K562 (cell line): ENCODE measurements around the gene TAF8. TPM values are rescaled to one million over a fixed set of nuclear protein-coding genes. Genes with fewer than 3 reads are reported as not detected.

Experiments
- CBX3 ChIP-seq, 2 experiments: IDR thresholded peaks; 1 replicate in 1 of 2; 2 replicates in 1 of 2; pipeline ENCODE4 v1.6.1; 2012; ENCODE audit warnings: inconsistent platforms in 2 of 2, low read length in 2 of 2, borderline replicate concordance in 1 of 2, control low read depth in 1 of 2
- CREB3L1 ChIP-seq: fragments of 450-650 bp; IDR thresholded peaks from 2 replicates; pipeline ENCODE4 v1.6.1; 2014; ENCODE audit warnings: low read depth, mild to moderate bottlenecking, moderate library complexity, borderline replicate concordance
- CREM ChIP-seq: IDR thresholded peaks from 2 replicates; pipeline ENCODE4 v1.6.1; 2014; ENCODE audit warnings: antibody characterized with exemption, low read depth
- EGR1 ChIP-seq: fragments of 450-650 bp; conservative IDR thresholded peaks from 2 replicates; pipeline ENCODE4 v1.6.1; 2017; ENCODE audit warnings: mild to moderate bottlenecking
- ESRRB ChIP-seq: fragments of 250-450 bp; sonication (Bioruptor Pico); IDR thresholded peaks from 2 replicates; pipeline ENCODE4 v1.5.0; 2020; ENCODE audit warnings: mild to moderate bottlenecking, moderate library complexity, borderline replicate concordance
- HIVEP1 ChIP-seq: fragments of 250-450 bp; sonication (Bioruptor Pico); IDR thresholded peaks from 2 replicates; pipeline ENCODE4 v1.4.0; 2020; ENCODE audit warnings: mild to moderate bottlenecking
- JUNB ChIP-seq: fragments of 450-650 bp; formaldehyde crosslinking; conservative IDR thresholded peaks from 2 replicates; pipeline ENCODE4 v1.4.0; 2020; ENCODE audit warnings: mild to moderate bottlenecking
- MCM5 ChIP-seq: fragments of 450-650 bp; IDR thresholded peaks from 2 replicates; pipeline ENCODE4 v1.6.1; 2016; ENCODE audit warnings: low read depth
- MYNN ChIP-seq, 2 experiments: sonication (generic); formaldehyde crosslinking in 1 of 2; IDR thresholded peaks; 2 replicates each; pipeline versions ENCODE4 v1.5.0 to v1.6.1; 2016 to 2020; ENCODE audit warnings: antibody characterized with exemption in 1 of 2, missing genetic modification reagents in 1 of 2
- NBN ChIP-seq: fragments of 450-650 bp; IDR thresholded peaks from 2 replicates; pipeline ENCODE4 v1.6.1; 2016; ENCODE audit warnings: low read depth, mild to moderate bottlenecking
- NCOA6 ChIP-seq: fragments of 450-650 bp; IDR thresholded peaks from 2 replicates; pipeline ENCODE4 v1.6.1; 2017; ENCODE audit warnings: mild to moderate bottlenecking
- NFATC3 ChIP-seq: fragments of 450-650 bp; IDR thresholded peaks from 2 replicates; pipeline ENCODE4 v1.6.1; 2017; ENCODE audit warnings: mild to moderate bottlenecking
- POU5F1 ChIP-seq: fragments of 150-350 bp; IDR thresholded peaks from 2 replicates; pipeline ENCODE4 v1.6.1; 2014; ENCODE audit warnings: borderline replicate concordance, low read length, low read depth, mild to moderate bottlenecking; ENCODE audit not compliant: partially characterized antibody
- SIX5 ChIP-seq, 2 experiments: IDR thresholded peaks; 2 replicates each; pipeline ENCODE4 v1.6.1; 2011; ENCODE audit warnings: low read length in 2 of 2, borderline replicate concordance in 1 of 2, low read depth in 1 of 2, mild to moderate bottlenecking in 1 of 2, moderate library complexity in 1 of 2; ENCODE audit not compliant: insufficient read depth in 1 of 2
- SLC30A9 ChIP-seq: fragments of 250-450 bp; sonication (Bioruptor Pico); IDR thresholded peaks from 2 replicates; pipeline ENCODE4 v1.8.0; 2022; ENCODE audit warnings: mild to moderate bottlenecking, moderate library complexity
- STAT6 ChIP-seq: sonication (generic); formaldehyde crosslinking; IDR thresholded peaks from 2 replicates; pipeline ENCODE4 v1.8.1; 2023; ENCODE audit warnings: mild to moderate bottlenecking, missing genetic modification reagents
- SUPT5H ChIP-seq: fragments of 450-650 bp; IDR thresholded peaks from 2 replicates; pipeline ENCODE4 v1.6.1; 2016
- TEAD2 ChIP-seq: fragments of 450-650 bp; IDR thresholded peaks from 2 replicates; pipeline ENCODE4 v1.6.1; 2016; ENCODE audit warnings: missing genetic modification characterization, control low read depth, missing compliant biosample characterization
- TEAD4 ChIP-seq, 2 experiments: sonication (generic) in 1 of 2; formaldehyde crosslinking in 1 of 2; IDR thresholded peaks; 2 replicates each; pipeline versions ENCODE4 v1.6.1 to v1.8.0; 2012 to 2022; ENCODE audit warnings: borderline replicate concordance in 1 of 2, inconsistent platforms in 1 of 2, low read length in 1 of 2, mild to moderate bottlenecking in 1 of 2, missing genetic modification reagents in 1 of 2
- YBX1 ChIP-seq: fragments of 450-650 bp; IDR thresholded peaks from 2 replicates; pipeline ENCODE4 v1.7.1; 2016; ENCODE audit warnings: mild to moderate bottlenecking
- ZBTB5 ChIP-seq: fragments of 450-650 bp; IDR thresholded peaks from 2 replicates; pipeline ENCODE4 v1.6.1; 2017; ENCODE audit warnings: antibody characterized with exemption
- ZNF23 ChIP-seq: fragments of 250-450 bp; sonication (Bioruptor Pico); IDR thresholded peaks from 2 replicates; pipeline ENCODE4 v1.4.0; 2020; ENCODE audit warnings: mild to moderate bottlenecking
- ZNF583 ChIP-seq: fragments of 250-450 bp; sonication (Bioruptor Pico); IDR thresholded peaks from 2 replicates; pipeline ENCODE4 v1.4.0; 2020
- polyA plus RNA-seq, 8 experiments: library from polyadenylated mRNA; depleted of rRNA in 4 of 8; stranded (reverse) in 5 of 8; unstranded in 3 of 8; fragments of >200 nt; fragmentation: Nextera tagmentation in 2 of 8; fragmentation: Illumina TruSeq in 1 of 8; extraction: Ambion mirVana in 2 of 8; extraction: Trizol in 1 of 8; gene quantifications; 2 replicates each; pipeline versions ENCODE4 v1.2.1 to v1.2.3, GENCODE V29; 2011 to 2014; ENCODE audit warnings: inconsistent platforms in 1 of 8, missing spikeins in 1 of 8
- total RNA-seq, 7 experiments: library from RNA; depleted of rRNA in 6 of 7; stranded (reverse); fragments of >200 nt in 6 of 7; fragmentation: Illumina TruSeq in 2 of 7; extraction: Trizol in 2 of 7; gene quantifications; 2 replicates each; pipeline versions ENCODE4 v1.2.1 to v1.2.3, GENCODE V29; 2011 to 2021; ENCODE audit warnings: low replicate concordance in 1 of 7

The TAF8 gene
- total and polyA plus RNA-seq, 9 of the 15 experiments (the other 6 are each of a cell fraction or from before 2014, with no cell fraction given): 29.4 to 84.0 (median 52.6) TPM

GRCh38 chr6:42028234-42029061 is 21.9 kb upstream of the TAF8 start (continued):
- TF ChIP-seq CREB3L1 (peak; percentile 79; the same call in 1 of the 2 replicates), ZBTB5 (peak; percentile 57; the same call in 1 of the 2 replicates), MCM5 (no peak), EGR1 (peak; percentile 33), CBX3 (IDR thresholded peaks at IDR 0.05; ENCODE audit: borderline replicate concordance in 1 of 2, low read length in 2 of 2) (peak in 1 of 2 experiments; percentile 95; a peak in 2 of 3 replicates), STAT6 (CRISPR knock-in tag) (peak; percentile 95), TEAD4 (IDR thresholded peaks at IDR 0.05; ENCODE audit: low read length) (peak; percentile 93), TEAD4 (CRISPR knock-in tag; IDR thresholded peaks at IDR 0.05; ENCODE audit: borderline replicate concordance) (no peak), JUNB (CRISPR knock-in tag) (peak; percentile 35; the same call in 1 of the 2 replicates), TEAD2 (tag) (peak; percentile 6; the same call in 1 of the 2 replicates), ESRRB (CRISPR knock-in tag) (peak; percentile 75; the same call in 1 of the 2 replicates), NCOA6 (no peak), ZNF23 (CRISPR knock-in tag) (peak; percentile 7), HIVEP1 (CRISPR knock-in tag) (peak; percentile 72; the same call in 1 of the 2 replicates), SLC30A9 (CRISPR knock-in tag) (no peak), YBX1 (no peak), NFATC3 (peak; percentile 78; the same call in 1 of the 2 replicates), ZNF583 (CRISPR knock-in tag) (peak; percentile 93; the same call in 1 of the 2 replicates), POU5F1 (no peak), MYNN (IDR thresholded peaks at IDR 0.05) (peak; percentile 95), MYNN (CRISPR knock-in tag; IDR thresholded peaks at IDR 0.05) (no peak), SUPT5H (peak; percentile 89), SIX5 (IDR thresholded peaks at IDR 0.05; ENCODE audit: borderline replicate concordance in 1 of 2, insufficient read depth in 1 of 2, low read depth in 1 of 2, low read length in 2 of 2) (no peak), CREM (peak; percentile 89), NBN (peak; percentile 72; the same call in 1 of the 2 replicates)
